GM18505 (cell line): ENCODE measurements around the gene CRYGS.
"Not testable (repeated sequence)": the region's sequence is repeated elsewhere in the genome, so short reads cannot be mapped to it uniquely, and the experiment has no call there.

Experiments used
- ATAC-seq: cut with Tn5 transposase; IDR thresholded peaks from one replicate; pipeline ENCODE4 v1.9.1; 2021; ENCODE audit not compliant: unreplicated experiment
- POLR2A ChIP-seq: IDR thresholded peaks from 4 replicates; pipeline ENCODE4 v1.6.1; 2011; ENCODE audit warnings: borderline replicate concordance; ENCODE audit not compliant: insufficient read depth, insufficient read length; ENCODE audit errors: extremely low read depth

Gene CRYGS

DNA sequence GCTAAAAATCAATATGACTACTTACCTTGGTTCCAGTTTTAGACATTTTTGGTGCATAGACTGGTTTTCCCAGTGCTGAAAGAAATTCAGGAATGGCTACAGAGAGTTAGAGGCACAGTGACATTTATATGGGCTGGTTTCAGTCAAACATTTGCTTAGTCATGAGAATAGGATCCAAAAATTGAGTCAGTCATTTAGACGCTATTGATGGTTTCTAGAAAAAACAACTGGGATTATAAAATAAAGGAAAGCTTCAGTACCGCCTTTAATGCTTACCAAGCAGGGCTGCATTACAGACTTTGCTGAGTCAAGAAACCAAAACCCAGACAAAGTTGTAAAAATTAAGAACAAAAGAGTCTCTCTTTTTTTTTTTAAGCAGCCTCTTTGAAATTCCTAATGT, at the start of gene CRYGS:
CRYGS (minus strand) TSS at position 100 of the 400 bp plus-strand sequence; CDS start at position 46, 54 bp downstream.
- no peak for TF ChIP-seq POLR2A
- no peak for ATAC-seq

DNA sequence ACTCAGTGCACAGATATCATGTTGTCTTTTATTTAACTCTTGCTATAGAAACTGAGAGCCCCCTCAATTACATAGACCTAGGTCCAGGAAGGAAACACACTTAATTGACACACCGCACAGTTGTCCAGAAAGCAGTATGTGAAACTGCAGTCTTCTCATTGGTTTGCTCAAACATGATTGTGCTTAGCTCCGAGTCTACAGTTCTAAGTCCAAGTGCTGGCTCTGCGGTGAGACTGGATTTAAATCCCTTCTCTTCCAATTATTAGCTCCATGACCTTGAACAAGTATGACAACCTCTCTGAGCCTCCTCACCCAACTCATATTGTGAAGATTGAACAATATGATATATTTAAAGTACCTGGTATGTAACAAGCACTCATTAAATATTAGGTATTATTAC, 49.7 kb upstream of the CRYGS start:
- no peak for TF ChIP-seq POLR2A
- ATAC-seq, result no peak

DNA sequence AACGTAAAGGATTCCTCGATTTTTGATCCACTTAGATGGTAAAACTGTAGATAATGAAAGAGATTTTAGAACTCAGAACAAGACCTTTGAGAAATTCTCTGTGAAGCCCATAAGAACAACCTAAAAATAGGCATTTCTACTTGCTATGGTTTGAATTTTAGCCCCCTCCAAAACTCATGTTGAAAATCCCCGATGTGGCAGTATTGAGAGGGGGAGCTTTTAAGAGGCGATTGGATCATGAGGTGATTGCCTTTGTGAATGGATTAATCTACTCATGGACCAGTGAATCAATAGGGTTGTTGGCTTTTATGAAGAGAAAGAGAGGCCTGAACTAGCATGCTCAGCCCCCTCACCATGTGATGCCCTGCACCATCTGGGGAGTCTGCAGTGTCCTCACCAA, 48.5 kb upstream of the CRYGS start:
- TF ChIP-seq POLR2A, result no peak
- ATAC-seq, result no peak

DNA sequence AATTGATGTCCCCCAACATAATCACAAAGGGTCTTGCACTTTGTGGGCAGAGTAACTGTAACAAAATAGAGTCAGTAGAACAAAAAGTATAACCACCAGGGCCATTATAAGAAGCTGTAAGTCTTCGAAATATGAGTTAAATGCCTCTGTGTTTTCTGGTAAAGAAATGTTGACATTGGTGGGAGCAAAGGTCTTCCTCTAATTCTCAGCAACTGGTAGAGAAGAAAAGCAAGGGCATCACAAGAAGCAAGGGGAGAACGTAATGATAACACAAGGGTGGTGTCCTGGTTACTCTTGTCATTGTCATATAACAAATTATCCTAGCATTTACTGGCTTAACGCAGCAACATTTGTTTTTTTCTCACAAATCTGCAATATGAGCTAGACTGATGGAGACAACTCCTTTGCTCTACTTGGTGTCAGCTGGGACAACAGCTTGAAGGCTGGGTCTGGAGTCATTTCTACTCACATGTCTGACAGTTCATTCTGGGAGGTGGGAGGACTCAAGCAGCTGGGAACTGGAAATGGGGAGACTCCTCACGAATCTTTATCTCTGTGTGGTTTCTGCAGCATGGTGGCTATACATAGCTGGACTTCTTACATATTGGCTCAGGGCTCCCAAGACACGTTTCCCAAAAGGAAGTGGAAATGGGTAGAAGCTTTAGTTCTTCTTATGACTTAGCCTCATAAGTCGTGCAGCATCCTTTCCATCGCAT, 46.6 kb upstream of the CRYGS start:
- TF ChIP-seq POLR2A, result no peak
- no peak for ATAC-seq

DNA sequence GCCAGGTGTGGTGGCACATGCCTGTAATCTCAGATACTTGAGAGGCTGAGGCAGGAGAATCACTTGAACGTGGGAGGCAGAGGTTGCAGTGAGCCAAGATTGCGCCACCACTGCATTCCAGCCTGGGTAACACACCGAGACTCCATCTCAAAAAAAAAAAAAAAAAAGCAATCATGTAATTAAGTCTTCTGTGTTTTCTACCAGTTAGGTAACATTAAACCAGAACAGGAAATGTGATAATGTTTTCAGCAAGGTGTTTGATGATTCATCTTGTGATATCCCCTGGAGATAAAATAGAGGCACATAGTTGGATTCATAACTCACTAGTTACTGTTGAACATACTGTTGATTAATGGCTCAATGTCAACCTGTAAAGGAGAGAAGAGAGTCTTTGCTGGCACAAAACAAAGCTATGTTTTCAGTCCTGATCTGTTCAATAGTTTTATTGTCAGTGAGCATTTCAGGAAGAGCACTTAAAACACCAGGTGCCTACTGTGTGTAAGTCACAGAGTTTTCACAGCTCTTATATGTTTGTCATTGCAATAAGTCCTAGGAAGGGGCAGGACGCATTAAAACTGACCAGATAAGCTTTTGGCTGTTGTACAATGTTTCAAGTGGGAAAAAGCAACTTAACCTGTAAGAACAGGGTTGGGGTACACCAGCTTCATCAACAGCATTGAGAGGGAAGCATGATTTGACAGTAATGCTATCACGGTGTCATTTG, 45.8 kb upstream of the CRYGS start:
- no peak for ATAC-seq
- no peak for TF ChIP-seq POLR2A

DNA sequence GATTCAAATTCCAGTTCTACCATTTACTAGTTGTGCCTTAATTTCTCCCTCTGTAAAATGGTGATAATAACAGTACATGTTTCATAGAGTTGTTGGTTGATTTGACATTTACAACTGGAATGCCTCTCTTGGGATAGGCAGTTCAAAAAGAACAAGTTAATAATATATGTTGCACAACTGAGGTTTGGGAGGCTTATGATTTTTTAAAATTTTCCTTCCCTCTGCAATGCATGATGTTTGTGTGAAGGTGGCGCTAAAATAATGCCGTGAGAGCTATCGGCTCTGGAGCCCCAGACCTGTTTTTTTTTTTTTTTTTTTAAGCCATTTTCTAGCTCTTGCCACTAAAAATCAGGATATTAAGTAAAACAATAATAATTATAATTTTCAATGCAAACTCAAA, 44.9 kb upstream of the CRYGS start:
- ATAC-seq, result no peak
- TF ChIP-seq POLR2A, result no peak

- no peak for TF ChIP-seq POLR2A
- ATAC-seq, result no peak
Observed at GRCh38 chr3:186588632-186589031, 44.5 kb upstream of the CRYGS start.

DNA sequence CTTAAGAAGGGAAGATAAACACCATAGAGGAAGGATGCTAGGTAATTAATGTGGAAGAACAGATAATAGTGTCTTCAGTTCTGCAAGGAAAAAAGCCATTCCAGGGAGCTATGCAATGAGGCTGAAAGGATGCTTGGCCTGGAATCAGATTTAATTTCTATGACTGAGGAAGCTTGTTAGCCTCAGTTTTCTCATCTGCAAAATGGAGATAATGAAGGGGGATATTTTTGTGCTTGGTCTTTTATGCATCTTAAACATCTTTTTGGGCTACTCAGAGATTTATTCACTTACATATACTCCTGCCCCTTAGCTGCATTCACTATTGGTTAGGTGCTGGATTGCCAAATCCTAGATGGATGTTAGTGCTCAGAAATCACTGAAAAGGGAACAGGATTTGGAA, 43.0 kb upstream of the CRYGS start:
- ATAC-seq, result no peak
- no peak for TF ChIP-seq POLR2A

DNA sequence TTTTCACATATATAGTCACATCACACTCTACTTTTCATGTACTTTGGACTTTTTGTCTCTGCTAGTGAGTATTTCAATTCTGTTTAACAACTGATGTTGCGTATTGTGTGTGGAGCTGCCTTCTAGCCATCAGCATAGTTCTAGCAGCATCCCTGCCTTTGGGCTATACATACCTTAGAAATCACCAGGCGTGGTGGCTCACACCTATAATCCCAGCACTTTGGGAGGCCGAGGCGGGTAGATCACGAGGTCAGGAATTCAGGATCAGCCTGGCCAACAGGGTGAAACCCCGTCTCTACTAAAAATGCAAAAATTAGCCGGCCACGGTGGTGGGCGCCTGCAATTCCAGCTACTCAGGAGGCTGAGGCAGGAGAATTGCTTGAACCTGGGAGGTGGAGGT, 42.1 kb upstream of the CRYGS start:
- not testable (repeated sequence) for ATAC-seq

DNA sequence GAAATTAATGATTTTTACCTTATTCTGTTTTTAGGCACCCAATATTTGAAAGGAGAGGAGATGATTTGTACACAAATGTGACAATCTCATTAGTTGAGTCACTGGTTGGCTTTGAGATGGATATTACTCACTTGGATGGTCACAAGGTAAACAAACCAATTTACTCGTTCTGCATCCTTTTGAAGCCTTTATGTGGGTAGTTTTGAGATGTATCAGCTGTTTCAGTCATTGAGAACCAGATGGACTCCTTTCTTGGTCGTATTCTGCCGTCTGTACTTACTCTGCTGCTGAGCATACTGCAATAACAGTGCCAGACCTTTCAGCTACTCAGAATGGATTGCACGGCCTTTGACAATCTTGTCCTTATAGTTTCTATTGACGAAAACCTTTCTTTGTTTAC, 39.7 kb upstream of the CRYGS start:
- ATAC-seq, result no peak
- TF ChIP-seq POLR2A, result no peak

DNA sequence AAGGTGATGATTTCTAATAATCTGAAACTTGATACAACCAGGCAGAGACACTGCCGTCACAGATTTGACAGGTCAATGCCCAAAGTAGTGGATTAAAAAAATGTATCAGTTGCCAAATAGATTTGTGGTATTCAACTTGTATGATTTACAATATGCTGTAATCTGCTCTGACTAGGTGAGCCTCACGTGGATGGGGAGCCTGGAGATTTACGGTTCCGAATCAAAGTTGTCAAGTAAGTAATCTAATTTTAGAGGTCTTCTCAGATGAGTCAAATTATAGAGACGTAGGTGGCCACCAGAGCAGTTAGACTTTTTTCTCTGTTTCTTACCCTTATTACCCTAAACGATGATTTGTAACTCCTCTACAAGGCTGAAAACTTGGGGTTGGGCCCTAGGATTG, 38.4 kb upstream of the CRYGS start:
- no peak for TF ChIP-seq POLR2A

GRCh38 chr3:186580785-186581184, 36.6 kb upstream of the CRYGS start:
- no peak for ATAC-seq
- no peak for TF ChIP-seq POLR2A

More for the DNA sequence above, 38.4 kb upstream of the CRYGS start:
- ATAC-seq, result no peak

- ATAC-seq, result no peak
- no peak for TF ChIP-seq POLR2A
Observed at GRCh38 chr3:186577521-186577920, 33.3 kb upstream of the CRYGS start.

GRCh38 chr3:186571644-186572013, 27.4 kb upstream of the CRYGS start:
- TF ChIP-seq POLR2A, result no peak
- ATAC-seq, result no peak
